ENCODE measurements around the gene ZC3H15. TPM values are rescaled to one million over a fixed set of nuclear protein-coding genes. Genes with fewer than 3 reads are reported as not detected.
"Not testable (repeated sequence)": the region's sequence is repeated elsewhere in the genome, so short reads cannot be mapped to it uniquely, and the experiment has no call there.

Gene ZC3H15
- total RNA-seq, 2 experiments from 2014 or later: 100 to 115 TPM

- peaks cover 36% of the 10 kb centered on the region for H3K36me3 Mint-ChIP-seq (ENCODE audit: low read depth)
- H3K4me1 Mint-ChIP-seq: peaks cover 35% of the 10 kb centered on the region
- H3K4me3 Mint-ChIP-seq: no peak overlapping the region
- intact Hi-C loops (cut with DNase I, micrococcal nuclease): no loop called here
- no peaks in the 10 kb centered on the region for H3K27me3 Mint-ChIP-seq
- DNase-seq (no peak), ATAC-seq (no peak)
- H3K9me3 Mint-ChIP-seq (ENCODE audit: low read depth): no peaks in the 10 kb centered on the region
- H3K27ac Mint-ChIP-seq: no peak overlapping the region
- POLR2A ChIA-PET: no interaction called here
- CTCF ChIA-PET: interaction anchor here (0.7 to 1.4 kb wide), 2 partner anchors 10 to 77 kb away, joined by 3 read pairs; no protein-coding TSS in a partner anchor
Observed at GRCh38 chr2:186497928-186498327, 11.9 kb downstream of the ZC3H15 start.

- Mint-ChIP-seq H3K4me1 (peaks cover 26% of the 10 kb centered on the region), H3K9me3 (ENCODE audit: low read depth) (no peaks in the 10 kb centered on the region), H3K27me3 (no peaks in the 10 kb centered on the region), H3K27ac (no peak overlapping the region), H3K4me3 (no peak overlapping the region), H3K36me3 (ENCODE audit: low read depth) (peaks cover 34% of the 10 kb centered on the region)
- ATAC-seq (no peak), DNase-seq (no peak)
- intact Hi-C loops (cut with DNase I, micrococcal nuclease): no loop called here
- CTCF ChIA-PET: interaction anchor here (1.0 to 1.4 kb wide), 2 partner anchors 9 to 141 kb away, joined by 3 to 5 read pairs; no protein-coding TSS in a partner anchor
- POLR2A ChIA-PET: interaction anchor here (1.7 kb wide), 1 partner anchor 13 kb away, joined by 3 read pairs; the partner anchor contains the start of gene ZC3H15
Observed at GRCh38 chr2:186498834-186499233, 12.8 kb downstream of the ZC3H15 start.

- intact Hi-C loops (cut with DNase I, micrococcal nuclease): loop anchor here (1.0 to 5.0 kb wide), 3 partner anchors 88 to 948 kb away; partner anchors contain the start of gene ITGAV (in 1 of the 2)
- ChIA-PET POLR2A (interaction anchor here (1.4 kb wide), 1 partner anchor 18 kb away, joined by 3 read pairs; the partner anchor contains the start of gene ZC3H15), CTCF (interaction anchor here (0.6 to 4.6 kb wide), 26 partner anchors 9 to 146 kb away, joined by 3 to 70 read pairs (median 4); partner anchors contain the start of genes ITGAV and ZC3H15)
- ATAC-seq (peak; percentile 44), DNase-seq (no peak)
- Mint-ChIP-seq H3K4me1 (peaks cover 10% of the 10 kb centered on the region), H3K4me3 (no peak overlapping the region), H3K36me3 (ENCODE audit: low read depth) (peaks cover 53% of the 10 kb centered on the region), H3K27me3 (no peaks in the 10 kb centered on the region), H3K9me3 (ENCODE audit: low read depth) (no peaks in the 10 kb centered on the region), H3K27ac (no peak overlapping the region)
Observed at GRCh38 chr2:186503827-186504606, 18.0 kb downstream of the ZC3H15 start.

GRCh38 chr2:186508263-186508662 is 22.2 kb downstream of the ZC3H15 start:
- peaks cover 7% of the 10 kb centered on the region for H3K4me1 Mint-ChIP-seq

GRCh38 chr2:186515376-186515775 is 29.3 kb downstream of the ZC3H15 start:
- CTCF ChIA-PET: no interaction called here
- Mint-ChIP-seq H3K27me3 (no peaks in the 10 kb centered on the region), H3K36me3 (ENCODE audit: low read depth) (peaks cover 29% of the 10 kb centered on the region), H3K4me3 (no peak overlapping the region), H3K4me1 (no peaks in the 10 kb centered on the region), H3K9me3 (ENCODE audit: low read depth) (no peaks in the 10 kb centered on the region), H3K27ac (no peak overlapping the region)
- intact Hi-C loops (cut with DNase I, micrococcal nuclease): no loop called here
- POLR2A ChIA-PET: no interaction called here
- no peak for ATAC-seq
- no peak for DNase-seq

More at GRCh38 chr2:186508263-186508662, 22.2 kb downstream of the ZC3H15 start:
- Mint-ChIP-seq H3K27ac (no peak overlapping the region), H3K36me3 (ENCODE audit: low read depth) (peaks cover 38% of the 10 kb centered on the region), H3K4me3 (no peak overlapping the region), H3K27me3 (no peaks in the 10 kb centered on the region), H3K9me3 (ENCODE audit: low read depth) (no peaks in the 10 kb centered on the region)
- CTCF ChIA-PET: interaction anchor here (1.1 to 1.9 kb wide), 4 partner anchors 11 to 133 kb away, joined by 3 to 6 read pairs (median 4); no protein-coding TSS in a partner anchor
- ATAC-seq (no peak), DNase-seq (no peak)
- POLR2A ChIA-PET: no interaction called here
- intact Hi-C loops (cut with DNase I, micrococcal nuclease): loop anchor here in 1 of 2 experiments (5.0 kb wide), 1 partner anchor 84 kb away; the partner anchor contains the start of gene ITGAV

GRCh38 chr2:186516396-186516795 is 30.3 kb downstream of the ZC3H15 start:
- H3K4me3 Mint-ChIP-seq: no peak overlapping the region
- H3K4me1 Mint-ChIP-seq: no peaks in the 10 kb centered on the region
- H3K27me3 Mint-ChIP-seq: no peaks in the 10 kb centered on the region
- intact Hi-C loops (cut with DNase I, micrococcal nuclease): no loop called here
- DNase-seq (no peak), ATAC-seq (no peak)
- peaks cover 37% of the 10 kb centered on the region for H3K36me3 Mint-ChIP-seq (ENCODE audit: low read depth)
- ChIA-PET POLR2A (no interaction called here), CTCF (interaction anchor here (0.8 to 1.0 kb wide), 2 partner anchors 13 to 125 kb away, joined by 3 read pairs; no protein-coding TSS in a partner anchor)
- no peak overlapping the region for H3K27ac Mint-ChIP-seq
- H3K9me3 Mint-ChIP-seq (ENCODE audit: low read depth): no peaks in the 10 kb centered on the region

- no peak overlapping the region for H3K27ac Mint-ChIP-seq
Observed at GRCh38 chr2:186517090-186517489, 31.0 kb downstream of the ZC3H15 start.

GRCh38 chr2:186518291-186518690 is 32.2 kb downstream of the ZC3H15 start:
- ChIA-PET POLR2A (no interaction called here), CTCF (interaction anchor here (1.6 to 4.3 kb wide), 2 partner anchors 14 to 124 kb away, joined by 5 to 23 read pairs; no protein-coding TSS in a partner anchor)
- H3K36me3 Mint-ChIP-seq (ENCODE audit: low read depth): peaks cover 37% of the 10 kb centered on the region
- H3K27ac Mint-ChIP-seq: no peak overlapping the region
- H3K9me3 Mint-ChIP-seq (ENCODE audit: low read depth): no peaks in the 10 kb centered on the region
- intact Hi-C loops (cut with DNase I, micrococcal nuclease): no loop called here
- no peaks in the 10 kb centered on the region for H3K27me3 Mint-ChIP-seq
- H3K4me3 Mint-ChIP-seq: no peak overlapping the region
- no peak for ATAC-seq
- no peaks in the 10 kb centered on the region for H3K4me1 Mint-ChIP-seq
- no peak for DNase-seq

More at GRCh38 chr2:186517090-186517489, 31.0 kb downstream of the ZC3H15 start:
- DNase-seq (no peak), ATAC-seq (no peak)
- Mint-ChIP-seq H3K4me3 (no peak overlapping the region), H3K9me3 (ENCODE audit: low read depth) (no peaks in the 10 kb centered on the region), H3K36me3 (ENCODE audit: low read depth) (peaks cover 37% of the 10 kb centered on the region), H3K4me1 (no peaks in the 10 kb centered on the region), H3K27me3 (no peaks in the 10 kb centered on the region)
- ChIA-PET POLR2A (no interaction called here), CTCF (interaction anchor here (1.0 kb wide), 1 partner anchor 13 kb away, joined by 3 read pairs; no protein-coding TSS in a partner anchor)
- intact Hi-C loops (cut with DNase I, micrococcal nuclease): no loop called here

GRCh38 chr2:186518945-186519344 is 32.9 kb downstream of the ZC3H15 start:
- DNase-seq (no peak), ATAC-seq (no peak)
- no peak overlapping the region for H3K4me3 Mint-ChIP-seq
- H3K9me3 Mint-ChIP-seq (ENCODE audit: low read depth): no peaks in the 10 kb centered on the region
- intact Hi-C loops (cut with DNase I, micrococcal nuclease): no loop called here
- POLR2A ChIA-PET: no interaction called here
- H3K36me3 Mint-ChIP-seq (ENCODE audit: low read depth): peaks cover 34% of the 10 kb centered on the region
- no peak overlapping the region for H3K27ac Mint-ChIP-seq
- no peaks in the 10 kb centered on the region for H3K4me1 Mint-ChIP-seq
- H3K27me3 Mint-ChIP-seq: no peaks in the 10 kb centered on the region
- CTCF ChIA-PET: interaction anchor here (1.3 to 4.3 kb wide), 3 partner anchors 11 to 124 kb away, joined by 4 to 23 read pairs (median 5); no protein-coding TSS in a partner anchor

- H3K27ac Mint-ChIP-seq; ATAC-seq; H3K4me1 Mint-ChIP-seq; intact Hi-C loops (cut with DNase I, micrococcal nuclease); H3K9me3 Mint-ChIP-seq (ENCODE audit: low read depth); POLR2A ChIA-PET; DNase-seq; H3K4me3 Mint-ChIP-seq; H3K27me3 Mint-ChIP-seq: not testable (repeated sequence)
- CTCF ChIA-PET: interaction anchor here (4.3 kb wide), 1 partner anchor 17 kb away, joined by 23 read pairs; no protein-coding TSS in a partner anchor
- peaks cover 27% of the 10 kb centered on the region for H3K36me3 Mint-ChIP-seq (ENCODE audit: low read depth)
Observed at GRCh38 chr2:186521570-186522153, 35.6 kb downstream of the ZC3H15 start.

- ATAC-seq (no peak), DNase-seq (no peak)
- Mint-ChIP-seq H3K9me3 (ENCODE audit: low read depth) (no peaks in the 10 kb centered on the region), H3K36me3 (ENCODE audit: low read depth) (peaks cover 23% of the 10 kb centered on the region), H3K27me3 (no peaks in the 10 kb centered on the region), H3K4me1 (no peaks in the 10 kb centered on the region), H3K27ac (no peak overlapping the region), H3K4me3 (no peak overlapping the region)
- POLR2A ChIA-PET: no interaction called here
- CTCF ChIA-PET: no interaction called here
- intact Hi-C loops (cut with DNase I, micrococcal nuclease): no loop called here
Observed at GRCh38 chr2:186522450-186522849, 36.4 kb downstream of the ZC3H15 start.
